HepG2 (cell line): ENCODE data around the gene ZNF605. TPM values are rescaled to one million over a fixed set of nuclear protein-coding genes. Genes with fewer than 3 reads are reported as not detected.

Source experiments
- ADNP ChIP-seq: sonication (generic); formaldehyde crosslinking; IDR thresholded peaks from 2 replicates; pipeline ENCODE4 v1.4.0; 2020; ENCODE audit warnings: missing genetic modification reagents
- ATF3 ChIP-seq: sonication (generic); formaldehyde crosslinking; IDR thresholded peaks from 2 replicates; pipeline ENCODE4 v1.4.0; 2020; ENCODE audit warnings: missing genetic modification reagents
- BHLHE40 ChIP-seq: IDR thresholded peaks from 2 replicates; pipeline ENCODE4 v1.6.1; 2011; ENCODE audit warnings: low read length, improper control_type of control experiment
- KLF12 ChIP-seq: sonication (generic); formaldehyde crosslinking; IDR thresholded peaks from 2 replicates; pipeline ENCODE4 v1.4.0; 2020; ENCODE audit warnings: missing genetic modification reagents, borderline replicate concordance
- NONO ChIP-seq, 2 experiments: fragments of 450-650 bp in 1 of 2; sonication (generic) in 1 of 2; formaldehyde crosslinking in 1 of 2; IDR thresholded peaks in 1 of 2; conservative IDR thresholded peaks in 1 of 2; 2 replicates each; pipeline versions ENCODE4 v1.6.1 to v1.8.0; 2017 to 2022; ENCODE audit warnings: mild to moderate bottlenecking in 1 of 2, missing genetic modification reagents in 1 of 2, moderate library complexity in 1 of 2
- ONECUT2 ChIP-seq: sonication (generic); formaldehyde crosslinking; IDR thresholded peaks from 2 replicates; pipeline ENCODE4 v1.4.0; 2020; ENCODE audit warnings: missing genetic modification reagents
- PHF8 ChIP-seq: sonication (generic); formaldehyde crosslinking; IDR thresholded peaks from 2 replicates; pipeline ENCODE4 v1.5.0; 2020; ENCODE audit warnings: missing genetic modification reagents
- RNF2 ChIP-seq: fragments of 450-650 bp; conservative IDR thresholded peaks from 2 replicates; pipeline ENCODE4 v1.6.1; 2016; ENCODE audit warnings: low read depth
- SMAD9 ChIP-seq: sonication (generic); formaldehyde crosslinking; IDR thresholded peaks from 2 replicates; pipeline ENCODE4 v1.5.1; 2020; ENCODE audit warnings: mild to moderate bottlenecking, missing genetic modification reagents
- SNAPC5 ChIP-seq: sonication (generic); formaldehyde crosslinking; IDR thresholded peaks from 2 replicates; pipeline ENCODE4 v1.8.1; 2023; ENCODE audit warnings: mild to moderate bottlenecking, missing genetic modification reagents, borderline replicate concordance
- TRAFD1 ChIP-seq: sonication (generic); formaldehyde crosslinking; IDR thresholded peaks from 2 replicates; pipeline ENCODE4 v1.5.1; 2020; ENCODE audit warnings: missing genetic modification reagents, mild to moderate bottlenecking, borderline replicate concordance
- ZBTB38 ChIP-seq: sonication (generic); formaldehyde crosslinking; IDR thresholded peaks from 2 replicates; pipeline ENCODE4 v1.5.1; 2020; ENCODE audit warnings: mild to moderate bottlenecking, missing genetic modification reagents
- ZNF124 ChIP-seq: sonication (generic); formaldehyde crosslinking; IDR thresholded peaks from 2 replicates; pipeline ENCODE4 v1.4.0; 2020; ENCODE audit warnings: missing genetic modification reagents
- ZNF343 ChIP-seq: sonication (generic); formaldehyde crosslinking; IDR thresholded peaks from 2 replicates; pipeline ENCODE4 v1.4.0; 2020; ENCODE audit warnings: mild to moderate bottlenecking, missing genetic modification reagents
- ZNF607 ChIP-seq: sonication (generic); formaldehyde crosslinking; IDR thresholded peaks from 2 replicates; pipeline ENCODE4 v1.5.1; 2020; ENCODE audit warnings: missing genetic modification reagents, mild to moderate bottlenecking, borderline replicate concordance
- ZNF670 ChIP-seq: sonication (generic); formaldehyde crosslinking; IDR thresholded peaks from 2 replicates; pipeline ENCODE4 v1.8.0; 2022; ENCODE audit warnings: mild to moderate bottlenecking, missing genetic modification reagents, borderline replicate concordance
- ZNF724P ChIP-seq: sonication (generic); formaldehyde crosslinking; IDR thresholded peaks from 2 replicates; pipeline ENCODE4 v1.8.0; 2022; ENCODE audit warnings: missing genetic modification reagents, borderline replicate concordance
- polyA plus RNA-seq, 8 experiments: library from polyadenylated mRNA; depleted of rRNA in 3 of 8; stranded (reverse) in 7 of 8; unstranded in 1 of 8; fragments of >200 nt; fragmentation: Illumina TruSeq in 4 of 8; extraction: Trizol in 4 of 8; gene quantifications; 2 replicates each; pipeline versions ENCODE4 v1.2.1 to v1.2.3, GENCODE V29; 2011 to 2016; ENCODE audit warnings: low read depth in 4 of 8, missing spikeins in 1 of 8, mixed read lengths in 1 of 8; ENCODE audit not compliant: insufficient read depth in 1 of 8
- total RNA-seq, 5 experiments: library from RNA; depleted of rRNA; stranded (reverse); fragments of >200 nt; fragmentation: Illumina TruSeq; extraction: Trizol; gene quantifications; 2 replicates each; pipeline ENCODE4 v1.2.3, GENCODE V29; 2016; ENCODE audit warnings: low read depth in 1 of 5
- TF ChIP-seq, protein P1 (sequence below): sonication (generic); formaldehyde crosslinking; IDR thresholded peaks from 2 replicates; pipeline ENCODE4 v1.5.0; 2020; ENCODE audit warnings: missing genetic modification reagents
- TF ChIP-seq, protein P2 (sequence below): IDR thresholded peaks from 2 replicates; pipeline ENCODE4 v1.6.1; 2016; ENCODE audit warnings: missing biosample characterization, missing genetic modification reagents, low read depth
- TF ChIP-seq, protein P3 (sequence below): sonication (generic); formaldehyde crosslinking; conservative IDR thresholded peaks from 2 replicates; pipeline ENCODE4 v1.4.0; 2020; ENCODE audit warnings: mild to moderate bottlenecking, missing genetic modification reagents, moderate library complexity

The ZNF605 gene
- total and polyA plus RNA-seq, 2 of the 13 experiments (the other 11 are each of a cell fraction or from before 2014, with no cell fraction given): 6.7 to 6.8 TPM

DNA sequence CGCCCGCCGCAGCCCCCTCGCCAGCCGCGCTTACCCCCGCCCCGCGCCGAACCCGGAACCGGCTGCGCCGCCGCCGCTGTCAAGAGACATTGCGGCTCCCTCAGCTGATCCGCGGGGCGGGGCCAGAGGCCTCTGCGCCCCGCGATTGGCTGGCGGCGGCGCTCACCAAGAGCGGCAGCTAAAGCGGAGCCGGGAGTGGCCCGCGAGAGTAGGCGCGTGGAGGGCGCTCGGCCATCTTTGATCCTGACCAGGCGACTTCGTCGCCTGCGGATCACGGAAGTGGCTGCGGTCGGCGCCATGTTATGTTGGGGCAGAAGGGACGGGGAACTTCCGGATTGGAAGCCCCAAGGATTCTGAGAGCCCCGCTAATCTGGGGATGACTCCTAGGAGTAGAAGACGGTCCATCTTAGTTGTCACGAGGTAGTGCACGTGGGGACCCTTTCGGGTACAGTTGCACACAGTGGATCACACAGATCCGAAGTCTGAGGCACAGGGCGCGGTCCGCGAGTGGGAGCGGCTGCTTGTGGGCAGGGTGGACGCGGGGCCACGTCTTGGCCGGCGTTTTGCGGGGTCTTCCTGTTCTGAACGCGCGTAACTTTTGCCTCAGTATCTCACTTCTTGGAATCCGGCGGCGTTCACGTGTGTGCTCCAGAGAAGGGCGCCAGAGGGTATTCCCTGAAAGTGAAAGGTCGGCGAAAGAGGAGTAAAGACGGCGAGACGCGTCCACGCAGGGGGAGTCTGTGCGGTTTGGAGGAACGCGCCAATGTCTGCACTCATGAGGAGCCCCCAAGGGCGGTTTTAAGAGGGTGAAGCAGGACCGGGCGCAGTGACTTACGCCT, 68.4 kb downstream of the ZNF605 start, which contains the start of gene CHFR (continued):
- no peak for TF ChIP-seq TRAFD1 (CRISPR knock-in tag)
- TF ChIP-seq ADNP: no peak
- TF ChIP-seq PHF8 (CRISPR knock-in tag): peak; percentile 88; the same call in 1 of the 2 replicates
- TF ChIP-seq ZNF607: 0 out of 2 replicates have a peak, but pooled peaks have one; percentile 36
- TF ChIP-seq ATF3 (CRISPR knock-in tag): peak; percentile 25; the same call in 1 of the 2 replicates
- TF ChIP-seq, protein P1, sequence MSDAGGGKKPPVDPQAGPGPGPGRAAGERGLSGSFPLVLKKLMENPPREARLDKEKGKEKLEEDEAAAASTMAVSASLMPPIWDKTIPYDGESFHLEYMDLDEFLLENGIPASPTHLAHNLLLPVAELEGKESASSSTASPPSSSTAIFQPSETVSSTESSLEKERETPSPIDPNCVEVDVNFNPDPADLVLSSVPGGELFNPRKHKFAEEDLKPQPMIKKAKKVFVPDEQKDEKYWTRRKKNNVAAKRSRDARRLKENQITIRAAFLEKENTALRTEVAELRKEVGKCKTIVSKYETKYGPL: 0 out of 2 replicates have a peak, but pooled peaks have one; percentile 26
- TF ChIP-seq ZNF670 (CRISPR knock-in tag): peak; percentile 60
- TF ChIP-seq ONECUT2: no peak
- TF ChIP-seq ZNF124: 0 out of 2 replicates have a peak, but pooled peaks have one; percentile 51
- peak; percentile 72 for TF ChIP-seq ZBTB38 (CRISPR knock-in tag)
- TF ChIP-seq KLF12 (CRISPR knock-in tag): peak; percentile 32; the same call in 1 of the 2 replicates
- TF ChIP-seq ZNF343 (CRISPR knock-in tag): peak; percentile 37; the same call in 1 of the 2 replicates
- peak; percentile 37; the same call in 1 of the 2 replicates for TF ChIP-seq RNF2
- no peak for TF ChIP-seq NONO (IDR thresholded peaks at IDR 0.05)
- 0 out of 2 replicates have a peak, but pooled peaks have one; percentile 46 for TF ChIP-seq NONO (CRISPR knock-in tag; conservative IDR thresholded peaks at IDR 0.05)
- TF ChIP-seq ZNF724P (CRISPR knock-in tag): peak; percentile 45; the same call in 1 of the 2 replicates
- TF ChIP-seq, protein P2, sequence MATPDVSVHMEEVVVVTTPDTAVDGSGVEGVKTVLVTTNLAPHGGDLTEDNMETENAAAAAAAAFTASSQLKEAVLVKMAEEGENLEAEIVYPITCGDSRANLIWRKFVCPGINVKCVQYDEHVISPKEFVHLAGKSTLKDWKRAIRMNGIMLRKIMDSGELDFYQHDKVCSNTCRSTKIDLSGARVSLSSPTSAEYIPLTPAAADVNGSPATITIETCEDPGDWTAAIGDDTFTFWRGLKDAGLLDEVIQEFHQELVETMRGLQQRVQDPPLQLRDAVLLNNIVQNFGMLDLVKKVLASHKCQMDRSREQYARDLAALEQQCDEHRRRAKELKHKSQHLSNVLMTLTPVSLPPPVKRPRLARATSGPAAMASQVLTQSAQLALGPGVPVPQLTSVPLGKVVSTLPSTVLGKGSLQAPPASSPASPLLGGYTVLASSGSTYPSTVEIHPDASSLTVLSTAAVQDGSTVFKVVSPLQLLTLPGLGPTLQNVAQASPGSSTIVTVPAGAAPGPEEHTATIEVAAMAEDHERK (CRISPR knock-in tag): peak; percentile 55; the same call in 1 of the 2 replicates
- no peak for TF ChIP-seq SNAPC5 (CRISPR knock-in tag)
- TF ChIP-seq BHLHE40: 0 out of 2 replicates have a peak, but pooled peaks have one; percentile 10
- TF ChIP-seq, protein P3, sequence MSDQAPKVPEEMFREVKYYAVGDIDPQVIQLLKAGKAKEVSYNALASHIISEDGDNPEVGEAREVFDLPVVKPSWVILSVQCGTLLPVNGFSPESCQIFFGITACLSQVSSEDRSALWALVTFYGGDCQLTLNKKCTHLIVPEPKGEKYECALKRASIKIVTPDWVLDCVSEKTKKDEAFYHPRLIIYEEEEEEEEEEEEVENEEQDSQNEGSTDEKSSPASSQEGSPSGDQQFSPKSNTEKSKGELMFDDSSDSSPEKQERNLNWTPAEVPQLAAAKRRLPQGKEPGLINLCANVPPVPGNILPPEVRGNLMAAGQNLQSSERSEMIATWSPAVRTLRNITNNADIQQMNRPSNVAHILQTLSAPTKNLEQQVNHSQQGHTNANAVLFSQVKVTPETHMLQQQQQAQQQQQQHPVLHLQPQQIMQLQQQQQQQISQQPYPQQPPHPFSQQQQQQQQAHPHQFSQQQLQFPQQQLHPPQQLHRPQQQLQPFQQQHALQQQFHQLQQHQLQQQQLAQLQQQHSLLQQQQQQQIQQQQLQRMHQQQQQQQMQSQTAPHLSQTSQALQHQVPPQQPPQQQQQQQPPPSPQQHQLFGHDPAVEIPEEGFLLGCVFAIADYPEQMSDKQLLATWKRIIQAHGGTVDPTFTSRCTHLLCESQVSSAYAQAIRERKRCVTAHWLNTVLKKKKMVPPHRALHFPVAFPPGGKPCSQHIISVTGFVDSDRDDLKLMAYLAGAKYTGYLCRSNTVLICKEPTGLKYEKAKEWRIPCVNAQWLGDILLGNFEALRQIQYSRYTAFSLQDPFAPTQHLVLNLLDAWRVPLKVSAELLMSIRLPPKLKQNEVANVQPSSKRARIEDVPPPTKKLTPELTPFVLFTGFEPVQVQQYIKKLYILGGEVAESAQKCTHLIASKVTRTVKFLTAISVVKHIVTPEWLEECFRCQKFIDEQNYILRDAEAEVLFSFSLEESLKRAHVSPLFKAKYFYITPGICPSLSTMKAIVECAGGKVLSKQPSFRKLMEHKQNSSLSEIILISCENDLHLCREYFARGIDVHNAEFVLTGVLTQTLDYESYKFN (CRISPR knock-in tag): peak; percentile 37; the same call in 1 of the 2 replicates
- no peak; the same call in 1 of the 2 replicates for TF ChIP-seq SMAD9 (CRISPR knock-in tag)
